Measurements from ENCODE around the gene RTN4RL1.

Gene RTN4RL1

DNA sequence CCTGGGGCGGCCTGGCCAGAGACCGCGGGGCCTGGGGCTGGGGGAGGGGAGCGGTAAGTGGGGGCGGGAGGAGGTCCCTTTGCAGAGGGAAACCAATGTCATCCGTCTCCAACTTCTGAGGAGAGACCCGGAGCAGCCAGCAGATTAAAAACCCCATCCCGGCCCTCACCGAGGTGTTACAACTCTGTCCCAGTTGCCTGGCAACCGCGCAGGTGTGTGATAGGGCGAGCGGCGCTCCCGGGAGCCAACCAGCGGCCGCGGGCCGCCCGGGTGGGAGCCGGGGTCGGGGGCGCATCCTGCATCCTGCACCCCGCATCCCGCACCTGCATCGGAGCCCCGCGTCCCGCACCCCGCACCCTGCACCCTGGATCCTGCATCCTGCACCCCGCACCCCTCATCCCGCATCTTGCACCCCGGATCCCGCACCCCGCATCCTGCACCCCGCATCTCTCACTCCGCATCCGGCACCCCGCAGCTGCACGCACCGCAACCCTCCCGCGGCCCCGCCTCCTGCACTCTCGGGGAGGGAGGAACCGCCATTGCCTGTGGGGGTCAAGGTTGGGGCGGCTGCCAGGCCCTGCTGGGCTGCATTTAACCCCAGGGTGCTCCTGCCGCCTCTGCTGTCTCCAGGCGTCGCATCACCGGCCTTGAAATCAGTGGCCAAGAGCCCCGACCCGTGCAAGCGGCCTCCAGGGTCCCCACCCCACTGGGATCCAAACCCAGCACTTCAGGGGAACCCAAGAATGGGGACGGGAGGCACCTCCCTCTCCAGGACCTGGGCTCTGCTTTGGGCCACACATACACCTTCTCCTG, 47.3 kb downstream of the RTN4RL1 start:
- H3K4me1 ChIP-seq (ENCODE audit: insufficient read depth, low read length, poor library complexity, severe bottlenecking): peaks cover 4% of the 10 kb centered on the region
- no peaks in the 10 kb centered on the region for H3K79me2 ChIP-seq (ENCODE audit: insufficient read depth, low read length)
- TF ChIP-seq, protein P1, sequence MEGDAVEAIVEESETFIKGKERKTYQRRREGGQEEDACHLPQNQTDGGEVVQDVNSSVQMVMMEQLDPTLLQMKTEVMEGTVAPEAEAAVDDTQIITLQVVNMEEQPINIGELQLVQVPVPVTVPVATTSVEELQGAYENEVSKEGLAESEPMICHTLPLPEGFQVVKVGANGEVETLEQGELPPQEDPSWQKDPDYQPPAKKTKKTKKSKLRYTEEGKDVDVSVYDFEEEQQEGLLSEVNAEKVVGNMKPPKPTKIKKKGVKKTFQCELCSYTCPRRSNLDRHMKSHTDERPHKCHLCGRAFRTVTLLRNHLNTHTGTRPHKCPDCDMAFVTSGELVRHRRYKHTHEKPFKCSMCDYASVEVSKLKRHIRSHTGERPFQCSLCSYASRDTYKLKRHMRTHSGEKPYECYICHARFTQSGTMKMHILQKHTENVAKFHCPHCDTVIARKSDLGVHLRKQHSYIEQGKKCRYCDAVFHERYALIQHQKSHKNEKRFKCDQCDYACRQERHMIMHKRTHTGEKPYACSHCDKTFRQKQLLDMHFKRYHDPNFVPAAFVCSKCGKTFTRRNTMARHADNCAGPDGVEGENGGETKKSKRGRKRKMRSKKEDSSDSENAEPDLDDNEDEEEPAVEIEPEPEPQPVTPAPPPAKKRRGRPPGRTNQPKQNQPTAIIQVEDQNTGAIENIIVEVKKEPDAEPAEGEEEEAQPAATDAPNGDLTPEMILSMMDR (conservative IDR thresholded peaks at IDR 0.05; ENCODE audit: low read length): no peak
- TF ChIP-seq EZH2phosphoT487 (IDR thresholded peaks at IDR 0.05; ENCODE audit: borderline replicate concordance): no peak
- no peak overlapping the region for H3K9ac ChIP-seq (ENCODE audit: low read depth, low read length, poor library complexity, severe bottlenecking)
- no peaks in the 10 kb centered on the region for H3F3A ChIP-seq (ENCODE audit: low read depth)
- H3K4me3 ChIP-seq (ENCODE audit: low read length, poor library complexity, severe bottlenecking): no peak overlapping the region
- no peaks in the 10 kb centered on the region for H3K36me3 ChIP-seq (ENCODE audit: insufficient read depth, low read length)
- no peaks in the 10 kb centered on the region for H3K27me3 ChIP-seq (ENCODE audit: insufficient read depth, low read length, poor library complexity, severe bottlenecking)
- H4K20me1 ChIP-seq (ENCODE audit: insufficient read depth, low read length, poor library complexity, severe bottlenecking): no peaks in the 10 kb centered on the region
- no peaks in the 10 kb centered on the region for H3K9me2 ChIP-seq (replicated peaks; ENCODE audit: low read depth, low read length)
- no peak overlapping the region for H2AFZ ChIP-seq (ENCODE audit: low read length)
- H3K4me2 ChIP-seq (ENCODE audit: low read depth, low read length, poor library complexity, severe bottlenecking): no peak overlapping the region
- no peaks in the 10 kb centered on the region for H3K9me3 ChIP-seq (ENCODE audit: insufficient read depth, low read depth, low read length)

DNA sequence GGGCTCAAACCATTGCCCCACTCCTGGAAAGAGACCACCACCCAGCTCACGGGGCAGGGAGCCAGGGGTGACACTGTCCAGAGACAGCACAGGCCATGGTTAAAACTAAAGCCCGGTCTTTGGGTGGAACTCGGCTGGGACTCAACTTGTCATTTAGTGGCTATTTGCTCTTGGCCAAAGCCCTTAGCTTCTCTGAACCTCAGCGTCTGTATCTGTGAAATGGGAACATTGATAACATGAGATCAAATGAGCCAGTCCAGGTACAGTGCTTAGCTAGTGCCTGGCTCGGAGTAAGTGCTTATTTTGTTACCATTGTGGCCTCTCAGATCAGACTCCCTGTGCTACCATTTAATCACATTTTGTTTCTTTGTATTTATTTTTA, 48.5 kb downstream of the RTN4RL1 start:
- H2AFZ ChIP-seq (ENCODE audit: low read length): 0 out of 2 replicates have a peak overlapping the region, but pooled peaks have one; percentile 4
- H3F3A ChIP-seq (ENCODE audit: low read depth): no peaks in the 10 kb centered on the region
- H3K36me3 ChIP-seq (ENCODE audit: insufficient read depth, low read length): no peaks in the 10 kb centered on the region
- H3K4me3 ChIP-seq (ENCODE audit: low read length, poor library complexity, severe bottlenecking): no peak overlapping the region
- no peaks in the 10 kb centered on the region for H3K79me2 ChIP-seq (ENCODE audit: insufficient read depth, low read length)
- peaks cover 4% of the 10 kb centered on the region for H3K4me1 ChIP-seq (ENCODE audit: insufficient read depth, low read length, poor library complexity, severe bottlenecking)
- no peaks in the 10 kb centered on the region for H4K20me1 ChIP-seq (ENCODE audit: insufficient read depth, low read length, poor library complexity, severe bottlenecking)
- peak overlapping the region; percentile 43 for H3K9ac ChIP-seq (ENCODE audit: low read depth, low read length, poor library complexity, severe bottlenecking)
- H3K9me2 ChIP-seq (replicated peaks; ENCODE audit: low read depth, low read length): no peaks in the 10 kb centered on the region
- H3K9me3 ChIP-seq (ENCODE audit: insufficient read depth, low read depth, low read length): no peaks in the 10 kb centered on the region
- H3K4me2 ChIP-seq (ENCODE audit: low read depth, low read length, poor library complexity, severe bottlenecking): peak overlapping the region; percentile 33
- H3K27me3 ChIP-seq (ENCODE audit: insufficient read depth, low read length, poor library complexity, severe bottlenecking): no peaks in the 10 kb centered on the region
- no peak for TF ChIP-seq EZH2phosphoT487 (IDR thresholded peaks at IDR 0.05; ENCODE audit: borderline replicate concordance)
- TF ChIP-seq, protein P1 (conservative IDR thresholded peaks at IDR 0.05; ENCODE audit: low read length): no peak

DNA sequence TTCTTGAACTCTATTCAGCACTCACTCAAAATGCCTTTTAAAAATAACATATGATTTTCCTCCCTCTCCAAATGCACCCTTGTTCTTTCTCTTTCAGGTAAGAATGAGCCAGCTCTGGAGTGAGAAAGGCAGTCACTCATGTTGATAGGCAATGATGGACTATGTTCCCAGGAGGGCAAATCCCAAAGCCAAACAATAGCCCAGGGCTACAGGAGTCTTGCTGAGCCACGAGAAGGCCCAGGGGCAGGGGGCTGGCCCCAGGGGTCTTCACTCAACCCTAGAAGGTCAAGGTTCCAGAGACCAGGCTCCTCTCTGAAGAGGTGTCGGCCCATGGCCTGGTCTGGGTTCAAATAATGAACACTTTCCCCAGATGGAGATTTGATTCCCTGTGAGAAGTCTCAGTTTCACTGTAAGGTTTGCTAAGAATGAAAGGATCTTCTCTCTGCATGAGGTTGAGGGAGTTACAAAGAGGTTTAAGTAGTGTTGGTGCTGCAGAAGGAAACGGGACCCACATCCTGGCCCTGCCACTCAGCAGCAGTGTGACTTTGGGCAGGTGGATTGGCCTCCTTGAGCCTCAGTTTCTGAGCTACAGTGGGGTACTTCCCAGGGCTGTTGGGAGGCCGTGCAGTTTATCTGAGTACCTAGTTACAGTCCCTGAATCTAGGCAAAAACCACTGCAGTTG, 49.0 kb downstream of the RTN4RL1 start:
- no peak for TF ChIP-seq EZH2phosphoT487 (IDR thresholded peaks at IDR 0.05; ENCODE audit: borderline replicate concordance)
- TF ChIP-seq, protein P1 (conservative IDR thresholded peaks at IDR 0.05; ENCODE audit: low read length): no peak
- Histone ChIP-seq H3K4me2 (ENCODE audit: low read depth, low read length, poor library complexity, severe bottlenecking) (peak overlapping the region; percentile 33), H3K4me1 (ENCODE audit: insufficient read depth, low read length, poor library complexity, severe bottlenecking) (peaks cover 4% of the 10 kb centered on the region)

More for the DNA sequence above, 49.0 kb downstream of the RTN4RL1 start:
- no peaks in the 10 kb centered on the region for H4K20me1 ChIP-seq (ENCODE audit: insufficient read depth, low read length, poor library complexity, severe bottlenecking)
- H3K9me3 ChIP-seq (ENCODE audit: insufficient read depth, low read depth, low read length): no peaks in the 10 kb centered on the region
- H3K79me2 ChIP-seq (ENCODE audit: insufficient read depth, low read length): no peaks in the 10 kb centered on the region
- H3F3A ChIP-seq (ENCODE audit: low read depth): no peaks in the 10 kb centered on the region
- no peaks in the 10 kb centered on the region for H3K9me2 ChIP-seq (replicated peaks; ENCODE audit: low read depth, low read length)
- H3K27me3 ChIP-seq (ENCODE audit: insufficient read depth, low read length, poor library complexity, severe bottlenecking): no peaks in the 10 kb centered on the region
- H3K4me3 ChIP-seq (ENCODE audit: low read length, poor library complexity, severe bottlenecking): peak overlapping the region; percentile 2
- no peaks in the 10 kb centered on the region for H3K36me3 ChIP-seq (ENCODE audit: insufficient read depth, low read length)
- H3K9ac ChIP-seq (ENCODE audit: low read depth, low read length, poor library complexity, severe bottlenecking): peak overlapping the region; percentile 43
- 0 out of 2 replicates have a peak overlapping the region, but pooled peaks have one; percentile 4 for H2AFZ ChIP-seq (ENCODE audit: low read length)

Measured in Loucy (cell line).